Calu3 (cell line): ENCODE results near the gene GDPD5. TPM values are rescaled to one million over a fixed set of nuclear protein-coding genes. Genes with fewer than 3 reads are reported as not detected.

Source experiments
- BruUV-seq: library from RNA; stranded (reverse); fragments of 400-500 nt; replicated peaks from 2 replicates; lab custom pipeline; 2021; lab: Mats Ljungman, UMichigan
- CTCF ChIA-PET: fragments of 300-600 bp; sonication (Branson Sonifier 250); formaldehyde crosslinking; loops from one replicate; lab custom pipeline; 2022; ENCODE audit warnings: antibody characterized with exemption; lab: Charles Lee
- DNase-seq: peaks from one replicate; pipeline ENCODE4 v3.0.0; 2022
- H3K27ac Mint-ChIP-seq: one replicate; pipeline ENCODE4 v1.8.0; 2022; ENCODE audit warnings: mixed read lengths; ENCODE audit not compliant: unreplicated experiment
- H3K27me3 Mint-ChIP-seq: one replicate; pipeline ENCODE4 v1.8.0; 2022; ENCODE audit warnings: mixed read lengths; ENCODE audit not compliant: unreplicated experiment
- H3K36me3 Mint-ChIP-seq: one replicate; pipeline ENCODE4 v1.8.0; 2022; ENCODE audit warnings: mild to moderate bottlenecking, moderate library complexity, mixed read lengths; ENCODE audit not compliant: insufficient read depth, unreplicated experiment
- H3K4me1 Mint-ChIP-seq: one replicate; pipeline ENCODE4 v1.8.0; 2022; ENCODE audit warnings: mild to moderate bottlenecking, low read depth, mixed read lengths; ENCODE audit not compliant: unreplicated experiment
- H3K4me3 Mint-ChIP-seq: one replicate; pipeline ENCODE4 v1.8.0; 2022; ENCODE audit warnings: mild to moderate bottlenecking, low read depth, moderate library complexity, mixed read lengths; ENCODE audit not compliant: unreplicated experiment
- H3K9me3 Mint-ChIP-seq: one replicate; pipeline ENCODE4 v1.8.0; 2022; ENCODE audit warnings: low read depth, mixed read lengths; ENCODE audit not compliant: unreplicated experiment
- CTCF ChIP-seq: fragments of 200-600 bp; IDR thresholded peaks from one replicate; pipeline ENCODE4 v1.8.0; 2022; ENCODE audit warnings: antibody characterized with exemption; ENCODE audit not compliant: unreplicated experiment
- intact Hi-C: fragments of 100-400 bp; cut with micrococcal nuclease; formaldehyde crosslinking; loops from one replicate; pipeline ENCODE4 v1.10.0; 2022; ENCODE audit not compliant: unreplicated experiment
- total RNA-seq: library from RNA; stranded (reverse); gene quantifications from 2 replicates; pipeline ENCODE4 v1.2.3, GENCODE V29; 2022

The GDPD5 gene
- total RNA-seq, 1 experiment from 2014 or later, result 7.0 TPM

GRCh38 chr11:75434886-75435570, 90.7 kb downstream of the GDPD5 start:
- Mint-ChIP-seq H3K4me3 (no peak overlapping the region), H3K4me1 (peaks cover 11% of the 10 kb centered on the region), H3K27ac (no peak overlapping the region), H3K36me3 (peaks cover 5% of the 10 kb centered on the region), H3K27me3 (peaks cover 77% of the 10 kb centered on the region), H3K9me3 (no peaks in the 10 kb centered on the region)
- intact Hi-C loops, result no loop called here
- no TSS peak for BruUV-seq
- no peak for TF ChIP-seq CTCF
- DNase-seq, result no peak
- CTCF ChIA-PET, result interaction anchor here (0.5 kb wide), 1 partner anchor 1662 kb away, joined by 3 read pairs; no protein-coding TSS in a partner anchor

GRCh38 chr11:75434051-75434450, 91.7 kb downstream of the GDPD5 start:
- peaks cover 9% of the 10 kb centered on the region for H3K36me3 Mint-ChIP-seq
- peaks cover 11% of the 10 kb centered on the region for H3K4me1 Mint-ChIP-seq
- CTCF ChIA-PET, result no interaction called here
- intact Hi-C loops, result no loop called here
- H3K27me3 Mint-ChIP-seq, result peaks cover 79% of the 10 kb centered on the region
- no TSS peak for BruUV-seq
- H3K27ac Mint-ChIP-seq, result no peak overlapping the region
- no peak for TF ChIP-seq CTCF
- H3K9me3 Mint-ChIP-seq, result no peaks in the 10 kb centered on the region
- no peak overlapping the region for H3K4me3 Mint-ChIP-seq
- no peak for DNase-seq

GRCh38 chr11:75433443-75433842, 92.3 kb downstream of the GDPD5 start:
- intact Hi-C loops, result no loop called here
- CTCF ChIA-PET, result no interaction called here
- Mint-ChIP-seq H3K36me3 (peaks cover 16% of the 10 kb centered on the region), H3K27ac (no peak overlapping the region), H3K4me1 (peaks cover 11% of the 10 kb centered on the region), H3K9me3 (no peaks in the 10 kb centered on the region), H3K27me3 (peaks cover 78% of the 10 kb centered on the region), H3K4me3 (no peak overlapping the region)
- no TSS peak for BruUV-seq
- TF ChIP-seq CTCF, result no peak
- DNase-seq, result no peak

- Mint-ChIP-seq H3K27ac (no peak within 1 kb of the TSS), H3K4me1 (peaks cover 11% of the 10 kb centered on the region), H3K36me3 (peaks cover 20% of the 10 kb centered on the region), H3K9me3 (no peaks in the 10 kb centered on the region), H3K4me3 (no peak within 1 kb of the TSS), H3K27me3 (peaks cover 73% of the 10 kb centered on the region)
- DNase-seq, result no peak
- TF ChIP-seq CTCF, result no peak
- no TSS peak for BruUV-seq
- intact Hi-C loops, result no loop called here
- CTCF ChIA-PET, result interaction anchor here (0.7 kb wide), 1 partner anchor 125 kb away, joined by 7 read pairs; no protein-coding TSS in a partner anchor
Observed at GRCh38 chr11:75432911-75433321, 92.8 kb downstream of the GDPD5 start, which contains the start of gene KLHL35. KLHL35 (minus strand) TSS chr11:75433203; CDS start chr11:75430629, 2,574 bp downstream.
